H9 (cell line): ENCODE results near the gene PLCL1. TPM values are rescaled to one million over a fixed set of nuclear protein-coding genes. Genes with fewer than 3 reads are reported as not detected.

Experiments used
- DNase-seq: peaks from one replicate; pipeline ENCODE4 v3.0.0-alpha.2; 2017
- H2AFZ ChIP-seq: one replicate; pipeline ENCODE4 v1.6.1; 2013; ENCODE audit warnings: mild to moderate bottlenecking, low read length, control low read depth, moderate library complexity
- H2AK5ac ChIP-seq: 2 replicates; pipeline ENCODE4 v1.6.1; 2013; ENCODE audit warnings: low read length, control low read depth, mixed read lengths; ENCODE audit not compliant: insufficient read length
- H2BK120ac ChIP-seq: one replicate; pipeline ENCODE4 v1.6.1; 2013; ENCODE audit warnings: low read depth, mild to moderate bottlenecking, low read length, control low read depth, inconsistent platforms; ENCODE audit not compliant: poor library complexity, severe bottlenecking
- H2BK12ac ChIP-seq: 2 replicates; pipeline ENCODE4 v1.6.1; 2013; ENCODE audit warnings: low read length, control low read depth, mixed read lengths, low read depth; ENCODE audit not compliant: insufficient read length
- H2BK15ac ChIP-seq: 2 replicates; pipeline ENCODE4 v1.6.1; 2013; ENCODE audit warnings: low read depth, low read length, control low read depth
- H2BK20ac ChIP-seq: one replicate; pipeline ENCODE4 v1.6.1; 2013; ENCODE audit warnings: low read depth, mild to moderate bottlenecking, low read length, control low read depth, inconsistent platforms; ENCODE audit not compliant: poor library complexity, severe bottlenecking
- H2BK5ac ChIP-seq: 2 replicates; pipeline ENCODE4 v1.6.1; 2013; ENCODE audit warnings: low read length, control low read depth, mixed read lengths; ENCODE audit not compliant: insufficient read length
- H3K14ac ChIP-seq: 2 replicates; pipeline ENCODE4 v1.6.1; 2013; ENCODE audit warnings: low read length, control low read depth; ENCODE audit not compliant: insufficient read depth
- H3K18ac ChIP-seq: 2 replicates; pipeline ENCODE4 v1.6.1; 2013; ENCODE audit warnings: low read depth, mild to moderate bottlenecking, mixed read lengths, low read length, control low read depth; ENCODE audit not compliant: insufficient read length
- H3K23ac ChIP-seq: 2 replicates; pipeline ENCODE4 v1.6.1; 2013; ENCODE audit warnings: low read length, control low read depth, mixed read lengths, low read depth; ENCODE audit not compliant: insufficient read length
- H3K23me2 ChIP-seq: 2 replicates; pipeline ENCODE4 v1.6.1; 2013; ENCODE audit warnings: low read depth, mild to moderate bottlenecking, mixed read lengths, low read length, control low read depth; ENCODE audit not compliant: insufficient read length, poor library complexity, severe bottlenecking
- H3K27ac ChIP-seq: 2 replicates; pipeline ENCODE4 v1.5.1; 2013; ENCODE audit warnings: low read length, control low read depth, mixed read lengths, low read depth; ENCODE audit not compliant: insufficient read length
- H3K27me3 ChIP-seq: 2 replicates; pipeline ENCODE4 v1.6.1; 2013; ENCODE audit warnings: low read length, control low read depth, inconsistent platforms; ENCODE audit not compliant: insufficient read depth
- H3K4ac ChIP-seq: 2 replicates; pipeline ENCODE4 v1.6.1; 2013; ENCODE audit warnings: low read depth, mild to moderate bottlenecking, control low read depth, inconsistent platforms, low read length, moderate library complexity
- H3K4me1 ChIP-seq: 2 replicates; pipeline ENCODE4 v1.6.1; 2013; ENCODE audit warnings: low read length, control low read depth, inconsistent platforms; ENCODE audit not compliant: insufficient read depth
- H3K4me2 ChIP-seq: 2 replicates; pipeline ENCODE4 v1.6.1; 2013; ENCODE audit warnings: low read length, control low read depth, mixed read lengths; ENCODE audit not compliant: insufficient read length, insufficient read depth
- H3K56ac ChIP-seq: 2 replicates; pipeline ENCODE4 v1.6.1; 2013; ENCODE audit warnings: low read depth, mild to moderate bottlenecking, mixed read lengths, low read length, control low read depth; ENCODE audit not compliant: insufficient read length
- H3K79me1 ChIP-seq: 2 replicates; pipeline ENCODE4 v1.6.1; 2013; ENCODE audit warnings: low read depth, mild to moderate bottlenecking, moderate library complexity, low read length, control low read depth, inconsistent platforms; ENCODE audit not compliant: insufficient read depth, poor library complexity, severe bottlenecking
- H3K79me2 ChIP-seq: 2 replicates; pipeline ENCODE4 v1.6.1; 2013; ENCODE audit warnings: low read length, control low read depth, inconsistent platforms; ENCODE audit not compliant: insufficient read depth
- H3K9ac ChIP-seq: 2 replicates; pipeline ENCODE4 v1.6.1; 2013; ENCODE audit warnings: low read length, control low read depth, mixed read lengths; ENCODE audit not compliant: insufficient read length; ENCODE audit errors: extremely low read depth
- H3K9me3 ChIP-seq: one replicate; pipeline ENCODE4 v1.6.1; 2013; ENCODE audit warnings: low read depth, low read length, inconsistent platforms; ENCODE audit not compliant: control insufficient read depth
- H3T11ph ChIP-seq: one replicate; pipeline ENCODE4 v1.6.1; 2013; ENCODE audit warnings: mild to moderate bottlenecking, low read length, control low read depth, inconsistent platforms
- H4K20me1 ChIP-seq: one replicate; pipeline ENCODE4 v1.6.1; 2013; ENCODE audit not compliant: control insufficient read depth, insufficient read length, insufficient read depth
- H4K5ac ChIP-seq: 2 replicates; pipeline ENCODE4 v1.6.1; 2013; ENCODE audit warnings: low read depth, mild to moderate bottlenecking, mixed read lengths, low read length, control low read depth; ENCODE audit not compliant: insufficient read length
- H4K8ac ChIP-seq: replicated peaks from 2 replicates; pipeline ENCODE4 v1.6.1; 2013; ENCODE audit warnings: low read length, control low read depth, mixed read lengths, low read depth; ENCODE audit not compliant: insufficient read length
- H4K91ac ChIP-seq: 2 replicates; pipeline ENCODE4 v1.6.1; 2013; ENCODE audit warnings: low read depth, mild to moderate bottlenecking, moderate library complexity, mixed read lengths, low read length, control low read depth; ENCODE audit not compliant: insufficient read length
- H3K27ac Mint-ChIP-seq, 3 experiments: 2 replicates in 2 of 3; 3 replicates in 1 of 3; pipeline ENCODE4 v1.8.0; 2020 to 2021; ENCODE audit warnings: mixed read lengths in 3 of 3, mild to moderate bottlenecking in 1 of 3, moderate library complexity in 1 of 3
- H3K27me3 Mint-ChIP-seq: 2 replicates; pipeline ENCODE4 v1.8.0; 2021; ENCODE audit warnings: low read depth, mild to moderate bottlenecking, moderate library complexity, mixed read lengths
- H3K36me3 Mint-ChIP-seq, 3 experiments: 2 replicates in 2 of 3; 3 replicates in 1 of 3; pipeline ENCODE4 v1.8.0; 2020 to 2021; ENCODE audit warnings: low read depth in 3 of 3, mixed read lengths in 3 of 3; ENCODE audit not compliant: insufficient read depth in 1 of 3
- H3K4me1 Mint-ChIP-seq, 2 experiments: 2 replicates each; pipeline ENCODE4 v1.8.0; 2020; ENCODE audit warnings: mixed read lengths in 2 of 2
- H3K4me3 Mint-ChIP-seq, 2 experiments: 2 replicates in 1 of 2; 3 replicates in 1 of 2; pipeline ENCODE4 v1.8.0; 2020 to 2021; ENCODE audit warnings: mild to moderate bottlenecking in 2 of 2, mixed read lengths in 2 of 2, moderate library complexity in 1 of 2
- H3K9me3 Mint-ChIP-seq, 2 experiments: 2 replicates in 1 of 2; 3 replicates in 1 of 2; pipeline ENCODE4 v1.8.0; 2020; ENCODE audit warnings: mild to moderate bottlenecking in 2 of 2, mixed read lengths in 2 of 2, moderate library complexity in 1 of 2
- CTCF ChIP-seq: fragments of 200-600 bp; sonication (generic); conservative IDR thresholded peaks from 3 replicates; pipeline ENCODE4 v1.8.0; 2021; ENCODE audit warnings: antibody characterized with exemption, mild to moderate bottlenecking
- WGBS: extraction: QIAGEN DNeasy Blood & Tissue Kit; methylation state at CpG from one replicate; pipeline ENCODE4 v1.1.7; 2013; ENCODE audit warnings: missing lambda C conversion rate, low lambda C conversion rate, mixed read lengths; ENCODE audit not compliant: insufficient read length; ENCODE audit errors: extremely low coverage; 5-methylcytosine and 5-hydroxymethylcytosine counted together
- total RNA-seq: library from RNA; stranded (reverse); gene quantifications from 2 replicates; pipeline ENCODE4 v1.2.1, GENCODE V29; 2021

Gene PLCL1
- total RNA-seq, 1 experiment from 2014 or later = 0.04 TPM

- peaks cover 5 to 6% of the 10 kb centered on the region in 2 experiments for H3K4me1 Mint-ChIP-seq
- WGBS = no CpG with 5 or more reads among the region's 3 CpGs
- H2AK5ac ChIP-seq = no peak overlapping the region
- H2BK20ac ChIP-seq = no peak overlapping the region
- H3K27me3 ChIP-seq = no peaks in the 10 kb centered on the region
- no peak overlapping the region for H2BK120ac ChIP-seq
- H3K23me2 ChIP-seq = no peaks in the 10 kb centered on the region
- H2AFZ ChIP-seq = no peak overlapping the region
- no peaks in the 10 kb centered on the region for H3K36me3 Mint-ChIP-seq
- H3K27ac ChIP-seq = no peak overlapping the region
- no peak overlapping the region for H3K9ac ChIP-seq
- H3K4ac ChIP-seq = no peak overlapping the region
- H3K9me3 ChIP-seq = no peaks in the 10 kb centered on the region
- H2BK12ac ChIP-seq = no peak overlapping the region
- no peak overlapping the region for H3T11ph ChIP-seq
- H3K27me3 Mint-ChIP-seq = no peaks in the 10 kb centered on the region
- no peak overlapping the region for H2BK5ac ChIP-seq
- H3K23ac ChIP-seq = no peak overlapping the region
- H3K4me3 Mint-ChIP-seq = no peak overlapping the region
- no peak for TF ChIP-seq CTCF
- no peak overlapping the region for H3K14ac ChIP-seq
- no peaks in the 10 kb centered on the region for H4K20me1 ChIP-seq
- no peak overlapping the region for H3K56ac ChIP-seq
- H3K27ac Mint-ChIP-seq = no peak overlapping the region
- no peak overlapping the region for H3K18ac ChIP-seq
- no peaks in the 10 kb centered on the region for H3K4me1 ChIP-seq
- no peak overlapping the region for H4K8ac ChIP-seq
- H3K79me2 ChIP-seq = no peaks in the 10 kb centered on the region
- DNase-seq = no peak
- H3K4me2 ChIP-seq = no peak overlapping the region
- no peaks in the 10 kb centered on the region for H3K79me1 ChIP-seq
- H3K9me3 Mint-ChIP-seq = no peaks in the 10 kb centered on the region
- no peak overlapping the region for H4K91ac ChIP-seq
- no peak overlapping the region for H2BK15ac ChIP-seq
- H4K5ac ChIP-seq = no peak overlapping the region
Measured at GRCh38 chr2:197911667-197912066, 107.3 kb downstream of the PLCL1 start.
